ENCODE data around the gene UGT1A9.

GRCh38 chr2:233820774-233821105 lies 149.0 kb downstream of the UGT1A9 start:
- TF ChIP-seq, protein P1, sequence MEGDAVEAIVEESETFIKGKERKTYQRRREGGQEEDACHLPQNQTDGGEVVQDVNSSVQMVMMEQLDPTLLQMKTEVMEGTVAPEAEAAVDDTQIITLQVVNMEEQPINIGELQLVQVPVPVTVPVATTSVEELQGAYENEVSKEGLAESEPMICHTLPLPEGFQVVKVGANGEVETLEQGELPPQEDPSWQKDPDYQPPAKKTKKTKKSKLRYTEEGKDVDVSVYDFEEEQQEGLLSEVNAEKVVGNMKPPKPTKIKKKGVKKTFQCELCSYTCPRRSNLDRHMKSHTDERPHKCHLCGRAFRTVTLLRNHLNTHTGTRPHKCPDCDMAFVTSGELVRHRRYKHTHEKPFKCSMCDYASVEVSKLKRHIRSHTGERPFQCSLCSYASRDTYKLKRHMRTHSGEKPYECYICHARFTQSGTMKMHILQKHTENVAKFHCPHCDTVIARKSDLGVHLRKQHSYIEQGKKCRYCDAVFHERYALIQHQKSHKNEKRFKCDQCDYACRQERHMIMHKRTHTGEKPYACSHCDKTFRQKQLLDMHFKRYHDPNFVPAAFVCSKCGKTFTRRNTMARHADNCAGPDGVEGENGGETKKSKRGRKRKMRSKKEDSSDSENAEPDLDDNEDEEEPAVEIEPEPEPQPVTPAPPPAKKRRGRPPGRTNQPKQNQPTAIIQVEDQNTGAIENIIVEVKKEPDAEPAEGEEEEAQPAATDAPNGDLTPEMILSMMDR (conservative IDR thresholded peaks at IDR 0.05; ENCODE audit: low read depth in 2 of 2) = no peak
- TF ChIP-seq ZNF331 (CRISPR knock-in tag; IDR thresholded peaks at IDR 0.05; ENCODE audit: low read depth) (no peak), JUNB (IDR thresholded peaks at IDR 0.05; ENCODE audit: unreplicated experiment) (no peak), EZH2 (IDR thresholded peaks at IDR 0.05; ENCODE audit: low read depth, unreplicated experiment) (no peak), EZH2phosphoT487 (IDR thresholded peaks at IDR 0.05; ENCODE audit: unreplicated experiment) (no peak), NANOG (IDR thresholded peaks at IDR 0.05; ENCODE audit: borderline replicate concordance) (no peak), POLR2AphosphoS5 (IDR thresholded peaks at IDR 0.05; ENCODE audit: low read depth) (no peak)
- TF ChIP-seq, protein P2, sequence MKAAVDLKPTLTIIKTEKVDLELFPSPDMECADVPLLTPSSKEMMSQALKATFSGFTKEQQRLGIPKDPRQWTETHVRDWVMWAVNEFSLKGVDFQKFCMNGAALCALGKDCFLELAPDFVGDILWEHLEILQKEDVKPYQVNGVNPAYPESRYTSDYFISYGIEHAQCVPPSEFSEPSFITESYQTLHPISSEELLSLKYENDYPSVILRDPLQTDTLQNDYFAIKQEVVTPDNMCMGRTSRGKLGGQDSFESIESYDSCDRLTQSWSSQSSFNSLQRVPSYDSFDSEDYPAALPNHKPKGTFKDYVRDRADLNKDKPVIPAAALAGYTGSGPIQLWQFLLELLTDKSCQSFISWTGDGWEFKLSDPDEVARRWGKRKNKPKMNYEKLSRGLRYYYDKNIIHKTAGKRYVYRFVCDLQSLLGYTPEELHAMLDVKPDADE (IDR thresholded peaks at IDR 0.05) = no peak

Data from GM23338 (cell line).